Hepatocyte (in vitro differentiated cells): ENCODE measurements around the gene GTF3C1.

Experiments used
- EZH2 ChIP-seq: fragments of 200-600 bp; sonication (generic); IDR thresholded peaks from 2 replicates; pipeline ENCODE4 v1.6.1; 2016; ENCODE audit warnings: antibody characterized with exemption, mild to moderate bottlenecking, borderline replicate concordance
- TF ChIP-seq, protein P1 (sequence below): fragments of 200-600 bp; sonication (generic); IDR thresholded peaks from 2 replicates; pipeline ENCODE4 v1.5.1; 2016; ENCODE audit warnings: antibody characterized with exemption, mild to moderate bottlenecking; ENCODE audit not compliant: poor library complexity

DNA sequence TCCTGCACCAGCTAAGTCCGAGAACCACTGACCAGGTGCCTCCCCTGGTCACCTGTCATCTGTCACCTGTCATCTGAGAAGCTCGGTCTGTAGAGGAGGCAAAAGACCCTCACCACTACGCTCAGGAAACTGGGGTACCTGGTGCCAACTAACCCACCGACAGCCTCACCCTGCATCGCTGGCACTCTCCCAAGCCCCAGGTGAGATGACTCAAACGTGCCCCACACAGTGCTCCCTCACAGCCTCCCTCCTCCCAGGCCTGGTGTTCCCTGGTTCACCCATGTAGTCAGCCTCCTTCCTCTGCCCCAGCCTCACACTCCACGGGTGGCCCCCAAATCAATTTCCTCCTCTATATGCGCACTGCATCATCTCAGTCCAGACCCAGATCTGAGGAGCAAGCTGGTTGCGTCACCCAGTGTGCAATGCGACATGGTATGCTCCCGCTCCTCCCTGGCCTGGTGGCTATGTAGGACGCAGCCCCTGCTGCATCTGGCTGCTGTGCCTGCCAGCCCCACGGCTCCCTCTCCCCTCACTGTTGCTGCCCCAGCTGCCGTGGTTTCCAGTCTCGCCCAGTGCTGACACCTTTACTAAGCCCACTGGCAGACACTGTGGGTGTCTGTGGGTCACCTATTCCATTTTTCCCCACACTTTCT lies 68.3 kb downstream of the GTF3C1 start:
- no peak for TF ChIP-seq EZH2
- TF ChIP-seq, protein P1, sequence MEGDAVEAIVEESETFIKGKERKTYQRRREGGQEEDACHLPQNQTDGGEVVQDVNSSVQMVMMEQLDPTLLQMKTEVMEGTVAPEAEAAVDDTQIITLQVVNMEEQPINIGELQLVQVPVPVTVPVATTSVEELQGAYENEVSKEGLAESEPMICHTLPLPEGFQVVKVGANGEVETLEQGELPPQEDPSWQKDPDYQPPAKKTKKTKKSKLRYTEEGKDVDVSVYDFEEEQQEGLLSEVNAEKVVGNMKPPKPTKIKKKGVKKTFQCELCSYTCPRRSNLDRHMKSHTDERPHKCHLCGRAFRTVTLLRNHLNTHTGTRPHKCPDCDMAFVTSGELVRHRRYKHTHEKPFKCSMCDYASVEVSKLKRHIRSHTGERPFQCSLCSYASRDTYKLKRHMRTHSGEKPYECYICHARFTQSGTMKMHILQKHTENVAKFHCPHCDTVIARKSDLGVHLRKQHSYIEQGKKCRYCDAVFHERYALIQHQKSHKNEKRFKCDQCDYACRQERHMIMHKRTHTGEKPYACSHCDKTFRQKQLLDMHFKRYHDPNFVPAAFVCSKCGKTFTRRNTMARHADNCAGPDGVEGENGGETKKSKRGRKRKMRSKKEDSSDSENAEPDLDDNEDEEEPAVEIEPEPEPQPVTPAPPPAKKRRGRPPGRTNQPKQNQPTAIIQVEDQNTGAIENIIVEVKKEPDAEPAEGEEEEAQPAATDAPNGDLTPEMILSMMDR: no peak
